Fibroblast of villous mesenchyme (primary cell): Measurements from ENCODE around the gene KCNJ3. TPM values are rescaled to one million over a fixed set of nuclear protein-coding genes. Genes with fewer than 3 reads are reported as not detected.
"Not testable (repeated sequence)": the region's sequence is repeated elsewhere in the genome, so short reads cannot be mapped to it uniquely, and the experiment has no call there.

ENCODE experiments used
- DNase-seq: peaks from one replicate; pipeline ENCODE4 v3.0.0-alpha.2; 2010; ENCODE audit warnings: low read depth
- H3K4me3 ChIP-seq: 2 replicates; pipeline ENCODE4 v1.5.1; 2011; ENCODE audit warnings: low read depth, mild to moderate bottlenecking, low read length
- total RNA-seq: library from RNA; depleted of rRNA; stranded (reverse); fragments of >200 nt; gene quantifications from 2 replicates; pipeline ENCODE4 v1.2.3, GENCODE V29; 2012
- TF ChIP-seq, protein P1 (sequence below): IDR thresholded peaks from 2 replicates; pipeline ENCODE4 v1.5.1; 2012; ENCODE audit warnings: low read depth, mild to moderate bottlenecking, low read length; ENCODE audit not compliant: insufficient read depth

The KCNJ3 gene
- total RNA-seq, 1 donor, result not detected

DNA sequence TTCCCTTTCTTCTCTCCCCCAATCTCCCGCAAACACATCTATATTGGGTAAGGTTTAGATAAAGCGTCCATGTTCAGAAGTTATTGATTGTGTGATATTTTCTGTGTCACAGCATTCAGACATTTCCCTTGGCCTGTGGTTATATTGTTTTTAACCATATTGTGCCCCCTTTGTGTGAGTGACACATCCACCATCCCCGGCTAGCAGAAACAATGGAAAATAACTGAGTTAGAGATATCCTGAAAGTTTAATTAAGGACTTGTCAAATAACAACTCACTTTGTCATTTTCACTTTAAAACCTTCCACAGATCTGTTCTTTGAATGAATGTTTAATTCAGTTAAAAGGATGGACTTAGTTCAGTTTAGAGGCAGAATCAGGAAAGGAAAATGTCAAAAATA lies 151.0 kb downstream of the KCNJ3 start:
- TF ChIP-seq, protein P1, sequence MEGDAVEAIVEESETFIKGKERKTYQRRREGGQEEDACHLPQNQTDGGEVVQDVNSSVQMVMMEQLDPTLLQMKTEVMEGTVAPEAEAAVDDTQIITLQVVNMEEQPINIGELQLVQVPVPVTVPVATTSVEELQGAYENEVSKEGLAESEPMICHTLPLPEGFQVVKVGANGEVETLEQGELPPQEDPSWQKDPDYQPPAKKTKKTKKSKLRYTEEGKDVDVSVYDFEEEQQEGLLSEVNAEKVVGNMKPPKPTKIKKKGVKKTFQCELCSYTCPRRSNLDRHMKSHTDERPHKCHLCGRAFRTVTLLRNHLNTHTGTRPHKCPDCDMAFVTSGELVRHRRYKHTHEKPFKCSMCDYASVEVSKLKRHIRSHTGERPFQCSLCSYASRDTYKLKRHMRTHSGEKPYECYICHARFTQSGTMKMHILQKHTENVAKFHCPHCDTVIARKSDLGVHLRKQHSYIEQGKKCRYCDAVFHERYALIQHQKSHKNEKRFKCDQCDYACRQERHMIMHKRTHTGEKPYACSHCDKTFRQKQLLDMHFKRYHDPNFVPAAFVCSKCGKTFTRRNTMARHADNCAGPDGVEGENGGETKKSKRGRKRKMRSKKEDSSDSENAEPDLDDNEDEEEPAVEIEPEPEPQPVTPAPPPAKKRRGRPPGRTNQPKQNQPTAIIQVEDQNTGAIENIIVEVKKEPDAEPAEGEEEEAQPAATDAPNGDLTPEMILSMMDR, result no peak
- no peak overlapping the region for H3K4me3 ChIP-seq
- DNase-seq, result no peak

DNA sequence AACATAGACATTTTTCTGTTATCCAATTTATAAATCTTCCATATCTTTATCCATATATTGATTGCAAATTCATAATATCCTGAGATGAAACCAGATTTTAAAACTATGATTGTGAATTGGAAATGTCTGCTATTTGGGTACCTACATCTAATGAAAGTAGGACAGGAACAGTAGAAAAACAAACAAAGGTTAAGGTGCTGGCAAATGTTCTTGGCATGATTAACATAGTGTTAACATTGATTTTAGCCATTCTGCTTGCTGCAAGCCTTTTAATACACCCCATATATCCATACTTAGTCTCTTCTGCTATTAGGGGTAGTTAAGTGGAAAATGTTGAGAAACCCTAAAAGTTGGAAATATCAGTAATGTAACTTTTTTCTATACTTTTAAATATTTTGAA lies 152.0 kb downstream of the KCNJ3 start:
- H3K4me3 ChIP-seq, result no peak overlapping the region
- TF ChIP-seq, protein P1, result no peak
- DNase-seq, result no peak

DNA sequence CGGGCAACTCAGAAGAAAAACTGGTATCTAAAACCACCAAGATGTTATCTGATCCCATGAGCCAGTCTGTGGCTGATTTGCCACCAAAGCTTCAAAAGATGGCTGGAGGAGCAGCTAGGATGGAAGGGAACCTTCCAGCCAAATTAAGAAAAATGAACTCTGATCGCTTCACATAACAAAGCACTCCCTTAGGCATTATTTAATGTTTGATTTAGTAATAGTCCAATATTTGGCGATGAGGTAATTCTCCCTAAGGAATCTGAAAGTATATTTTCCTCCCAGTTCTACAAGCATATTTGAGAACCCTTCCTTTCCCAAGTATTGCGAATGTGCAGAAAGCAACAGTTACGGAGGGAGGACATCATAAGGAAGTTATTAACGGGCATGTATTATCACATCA lies 156.6 kb downstream of the KCNJ3 start:
- TF ChIP-seq, protein P1, result no peak
- no peak overlapping the region for H3K4me3 ChIP-seq
- no peak for DNase-seq

DNA sequence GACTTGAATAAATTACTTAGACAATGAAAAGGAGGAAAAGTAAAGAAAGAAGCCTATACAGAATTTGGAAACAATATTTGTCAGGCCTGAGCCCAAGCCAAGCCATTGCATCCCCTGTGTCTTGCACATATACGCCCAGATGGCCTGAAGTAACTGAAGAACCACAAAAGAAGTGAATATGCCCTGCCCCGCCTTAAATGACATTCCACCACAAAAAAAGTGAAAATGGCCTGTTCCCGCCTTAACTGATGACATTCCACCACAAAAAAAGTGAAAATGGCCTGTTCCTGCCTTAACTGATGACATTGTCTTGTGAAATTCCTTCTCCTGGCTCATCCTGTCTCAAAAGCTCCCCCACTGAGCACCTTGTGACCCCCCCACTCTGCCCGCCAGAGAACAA lies 168.7 kb downstream of the KCNJ3 start:
- not testable (repeated sequence) for DNase-seq, H3K4me3 ChIP-seq

DNA sequence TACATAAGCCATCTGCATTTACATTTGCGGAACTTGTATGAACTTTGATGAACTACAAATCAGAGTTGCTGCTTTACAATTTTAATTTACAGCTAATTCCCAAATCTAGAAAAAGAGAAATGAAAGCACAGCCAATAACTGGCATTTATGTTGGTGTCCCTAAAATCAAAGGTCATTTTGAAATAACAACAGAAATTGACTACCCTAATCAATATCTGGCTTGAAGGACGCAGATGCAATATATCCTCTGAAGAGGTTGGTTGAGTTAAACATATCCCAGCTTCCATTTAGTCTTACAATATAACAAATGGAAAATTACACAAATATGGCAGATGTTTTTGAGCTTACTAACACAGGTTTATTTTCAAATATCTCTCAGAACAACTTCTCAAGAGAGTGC lies 177.5 kb downstream of the KCNJ3 start:
- DNase-seq, result no peak
- H3K4me3 ChIP-seq, result no peak overlapping the region
- TF ChIP-seq, protein P1, result no peak

DNA sequence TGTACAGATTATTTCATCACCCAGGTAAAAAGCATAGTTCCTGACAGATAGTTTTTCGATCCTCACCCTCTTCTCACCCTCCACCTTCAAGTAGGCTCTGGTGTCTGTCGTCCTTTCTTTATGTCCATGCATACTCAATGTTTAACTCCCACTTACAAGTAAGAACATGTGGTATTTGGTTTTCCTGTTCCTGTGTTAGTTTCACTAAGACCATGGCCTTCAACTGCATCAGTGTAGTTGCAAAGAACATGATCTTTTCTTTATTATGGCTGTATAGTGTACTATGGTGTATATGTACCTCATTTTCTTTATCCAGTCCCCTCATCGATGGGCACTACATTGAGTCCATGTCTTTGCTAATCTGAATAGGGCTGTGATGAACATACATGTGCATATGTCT lies 184.2 kb downstream of the KCNJ3 start:
- no peak overlapping the region for H3K4me3 ChIP-seq
- TF ChIP-seq, protein P1, result no peak
- DNase-seq, result no peak

DNA sequence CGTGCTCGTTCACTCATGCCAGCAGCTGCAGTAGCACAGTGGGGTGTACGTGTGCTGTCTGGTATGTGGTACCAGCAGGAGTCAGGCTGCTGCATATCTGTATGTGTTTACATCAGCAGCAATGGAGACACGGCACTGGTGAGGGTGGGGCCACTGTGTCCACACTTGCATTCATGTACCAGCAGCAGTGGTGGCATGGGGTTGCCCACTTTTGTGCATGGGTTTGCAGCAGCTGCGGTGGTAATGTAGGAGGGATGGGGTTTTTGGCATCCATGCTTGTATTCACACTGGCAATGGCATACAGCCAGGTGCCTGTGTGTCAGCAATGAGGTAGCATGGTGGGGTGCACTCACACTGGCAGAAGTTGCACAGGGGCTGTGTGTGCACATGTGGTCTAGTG lies 187.8 kb downstream of the KCNJ3 start:
- no peak for DNase-seq
- TF ChIP-seq, protein P1, result no peak
- no peak overlapping the region for H3K4me3 ChIP-seq
